DMS153 (cell line): ENCODE results near the gene CMTM3.
"Not testable (repeated sequence)": the region's sequence is repeated elsewhere in the genome, so short reads cannot be mapped to it uniquely, and the experiment has no call there.

Source experiments
- DNase-seq: peaks from one replicate; lab custom pipeline; 2025; lab: John Stamatoyannopoulos, UW

The CMTM3 gene

GRCh38 chr16:66604376-66605176 is at the start of gene CMTM3:
Gene CMTM3 (plus strand): TSS chr16:66604704. CDS start chr16:66604806, 102 bp downstream.
- peak; percentile 5 for DNase-seq

GRCh38 chr16:66560107-66560506 is 44.4 kb upstream of the CMTM3 start:
- DNase-seq, result no peak

GRCh38 chr16:66561381-66562080 is 43.0 kb upstream of the CMTM3 start:
- no peak for DNase-seq

- DNase-seq, result no peak
Measured at GRCh38 chr16:66562409-66562808, 42.1 kb upstream of the CMTM3 start.

- DNase-seq, result no peak
Measured at GRCh38 chr16:66562986-66563385, 41.5 kb upstream of the CMTM3 start.

- no peak for DNase-seq
Measured at GRCh38 chr16:66563574-66564334, 40.8 kb upstream of the CMTM3 start.

GRCh38 chr16:66566051-66566901 is 38.2 kb upstream of the CMTM3 start, which contains the start of gene CMTM1:
Gene CMTM1 (plus strand): TSS chr16:66566439. CDS start chr16:66566514, 75 bp downstream.
- no peak for DNase-seq

GRCh38 chr16:66567270-66567669 is 37.2 kb upstream of the CMTM3 start:
- not testable (repeated sequence) for DNase-seq

GRCh38 chr16:66568355-66568754 is 36.1 kb upstream of the CMTM3 start:
- DNase-seq, result no peak

- no peak for DNase-seq
Measured at GRCh38 chr16:66569131-66569530, 35.4 kb upstream of the CMTM3 start.

GRCh38 chr16:66569827-66570405 is 34.6 kb upstream of the CMTM3 start:
- DNase-seq, result no peak

GRCh38 chr16:66572356-66572755 is 32.1 kb upstream of the CMTM3 start:
- DNase-seq, result no peak

GRCh38 chr16:66574081-66574480 is 30.4 kb upstream of the CMTM3 start:
- DNase-seq, result no peak

GRCh38 chr16:66574531-66574930 is 30.0 kb upstream of the CMTM3 start:
- DNase-seq, result no peak

GRCh38 chr16:66575060-66575459 is 29.4 kb upstream of the CMTM3 start:
- DNase-seq, result no peak

GRCh38 chr16:66576296-66576695 is 28.2 kb upstream of the CMTM3 start:
- DNase-seq, result no peak

- DNase-seq, result no peak
Measured at GRCh38 chr16:66578651-66579531, 25.6 kb upstream of the CMTM3 start, which contains the start of gene CMTM2. Gene CMTM2 (plus strand): TSS chr16:66579463. CDS start chr16:66579608, 145 bp downstream.

- DNase-seq, result no peak
Measured at GRCh38 chr16:66580605-66581209, 23.8 kb upstream of the CMTM3 start.

- DNase-seq, result no peak
Measured at GRCh38 chr16:66581246-66581952, 23.1 kb upstream of the CMTM3 start.
